ENCODE results near the gene TGM6. TPM values are rescaled to one million over a fixed set of nuclear protein-coding genes. Genes with fewer than 3 reads are reported as not detected.

TGM6 gene
- total RNA-seq, 2 experiments from 2014 or later: not detected

GRCh38 chr20:2346188-2346587, 34.5 kb upstream of the TGM6 start:
- no peaks in the 10 kb centered on the region for H3K36me3 Mint-ChIP-seq (ENCODE audit: low read depth)
- no peak overlapping the region for H3K4me3 Mint-ChIP-seq
- no peaks in the 10 kb centered on the region for H3K4me1 Mint-ChIP-seq
- DNase-seq: no peak
- H3K27ac Mint-ChIP-seq: no peak overlapping the region
- ChIA-PET CTCF (interaction anchor here (1.4 kb wide), 1 partner anchor 139 kb away, joined by 5 read pairs; no protein-coding TSS in a partner anchor), POLR2A (no interaction called here)
- H3K9me3 Mint-ChIP-seq: no peaks in the 10 kb centered on the region
- H3K27me3 Mint-ChIP-seq: peaks cover 18% of the 10 kb centered on the region

- H3K4me3 Mint-ChIP-seq: no peak overlapping the region
- ChIA-PET CTCF (interaction anchor here (0.6 to 1.2 kb wide), 3 partner anchors 101 to 141 kb away, joined by 3 read pairs; no protein-coding TSS in a partner anchor), POLR2A (no interaction called here)
- no peaks in the 10 kb centered on the region for H3K9me3 Mint-ChIP-seq
- DNase-seq: no peak
- no peaks in the 10 kb centered on the region for H3K36me3 Mint-ChIP-seq (ENCODE audit: low read depth)
- H3K27ac Mint-ChIP-seq: no peak overlapping the region
- peaks cover 5% of the 10 kb centered on the region for H3K4me1 Mint-ChIP-seq
- H3K27me3 Mint-ChIP-seq: peaks cover 20% of the 10 kb centered on the region
These were observed 32.4 kb upstream of the TGM6 start for GRCh38 chr20:2348336-2348735.

GRCh38 chr20:2349801-2350200, 30.9 kb upstream of the TGM6 start:
- Mint-ChIP-seq H3K9me3 (no peaks in the 10 kb centered on the region), H3K27me3 (peaks cover 32% of the 10 kb centered on the region), H3K27ac (no peak overlapping the region)

GRCh38 chr20:2350606-2351005, 30.1 kb upstream of the TGM6 start:
- Mint-ChIP-seq H3K9me3 (no peaks in the 10 kb centered on the region), H3K27me3 (peaks cover 37% of the 10 kb centered on the region), H3K4me1 (peaks cover 5% of the 10 kb centered on the region), H3K27ac (no peak overlapping the region), H3K36me3 (ENCODE audit: low read depth) (no peaks in the 10 kb centered on the region), H3K4me3 (no peak overlapping the region)
- CTCF ChIA-PET: interaction anchor here (0.8 to 1.5 kb wide), 3 partner anchors 15 to 91 kb away, joined by 3 to 5 read pairs (median 3); no protein-coding TSS in a partner anchor
- DNase-seq: no peak
- POLR2A ChIA-PET: no interaction called here

More at GRCh38 chr20:2349801-2350200, 30.9 kb upstream of the TGM6 start:
- DNase-seq: no peak
- H3K4me1 Mint-ChIP-seq: peaks cover 5% of the 10 kb centered on the region
- ChIA-PET CTCF (interaction anchor here (0.7 to 1.5 kb wide), 2 partner anchors 37 to 373 kb away, joined by 3 to 5 read pairs; no protein-coding TSS in a partner anchor), POLR2A (interaction anchor here (0.5 kb wide), 1 partner anchor 30 kb away, joined by 3 read pairs; no protein-coding TSS in a partner anchor)
- no peaks in the 10 kb centered on the region for H3K36me3 Mint-ChIP-seq (ENCODE audit: low read depth)
- H3K4me3 Mint-ChIP-seq: no peak overlapping the region

GRCh38 chr20:2353231-2353630, 27.5 kb upstream of the TGM6 start:
- CTCF ChIA-PET: no interaction called here
- no peaks in the 10 kb centered on the region for H3K36me3 Mint-ChIP-seq (ENCODE audit: low read depth)
- H3K27me3 Mint-ChIP-seq: peaks cover 36% of the 10 kb centered on the region
- H3K27ac Mint-ChIP-seq: no peak overlapping the region
- H3K9me3 Mint-ChIP-seq: no peaks in the 10 kb centered on the region
- H3K4me1 Mint-ChIP-seq: peaks cover 5% of the 10 kb centered on the region
- POLR2A ChIA-PET: no interaction called here
- no peak for DNase-seq
- H3K4me3 Mint-ChIP-seq: no peak overlapping the region

- Mint-ChIP-seq H3K27ac (no peak overlapping the region), H3K27me3 (peaks cover 51% of the 10 kb centered on the region), H3K4me3 (no peak overlapping the region), H3K9me3 (peaks cover 4% of the 10 kb centered on the region), H3K36me3 (ENCODE audit: low read depth) (no peaks in the 10 kb centered on the region), H3K4me1 (peaks cover 3% of the 10 kb centered on the region)
- CTCF ChIA-PET: no interaction called here
- no peak for DNase-seq
- POLR2A ChIA-PET: interaction anchor here (1.1 kb wide), 1 partner anchor 114 kb away, joined by 3 read pairs; the partner anchor contains the start of gene SNRPB
These were observed 23.6 kb upstream of the TGM6 start for GRCh38 chr20:2357114-2357513.

- CTCF ChIA-PET: no interaction called here
- Mint-ChIP-seq H3K36me3 (ENCODE audit: low read depth) (no peaks in the 10 kb centered on the region), H3K4me3 (no peak overlapping the region), H3K9me3 (peaks cover 4% of the 10 kb centered on the region), H3K27me3 (peaks cover 51% of the 10 kb centered on the region), H3K4me1 (no peaks in the 10 kb centered on the region), H3K27ac (no peak overlapping the region)
- POLR2A ChIA-PET: no interaction called here
- DNase-seq: no peak
These were observed 22.7 kb upstream of the TGM6 start for GRCh38 chr20:2358006-2358405.

GRCh38 chr20:2361035-2361593, 19.6 kb upstream of the TGM6 start:
- Mint-ChIP-seq H3K4me1 (no peaks in the 10 kb centered on the region), H3K27me3 (peaks cover 33% of the 10 kb centered on the region), H3K36me3 (ENCODE audit: low read depth) (no peaks in the 10 kb centered on the region), H3K27ac (no peak overlapping the region), H3K4me3 (no peak overlapping the region), H3K9me3 (peaks cover 4% of the 10 kb centered on the region)
- CTCF ChIA-PET: interaction anchor here (1.2 to 1.3 kb wide), 2 partner anchors 26 to 91 kb away, joined by 3 to 5 read pairs; no protein-coding TSS in a partner anchor
- DNase-seq: no peak
- POLR2A ChIA-PET: no interaction called here

GRCh38 chr20:2363187-2363586, 17.5 kb upstream of the TGM6 start:
- ChIA-PET POLR2A (no interaction called here), CTCF (no interaction called here)
- Mint-ChIP-seq H3K27me3 (peaks cover 33% of the 10 kb centered on the region), H3K4me1 (no peaks in the 10 kb centered on the region), H3K4me3 (no peak overlapping the region), H3K27ac (no peak overlapping the region), H3K9me3 (peaks cover 4% of the 10 kb centered on the region), H3K36me3 (ENCODE audit: low read depth) (no peaks in the 10 kb centered on the region)
- DNase-seq: no peak

GRCh38 chr20:2363587-2363986, 17.1 kb upstream of the TGM6 start:
- H3K9me3 Mint-ChIP-seq: peaks cover 4% of the 10 kb centered on the region
- peaks cover 35% of the 10 kb centered on the region for H3K27me3 Mint-ChIP-seq
- H3K27ac Mint-ChIP-seq: no peak overlapping the region
- no peak for DNase-seq
- ChIA-PET POLR2A (no interaction called here), CTCF (no interaction called here)
- no peak overlapping the region for H3K4me3 Mint-ChIP-seq
- no peaks in the 10 kb centered on the region for H3K36me3 Mint-ChIP-seq (ENCODE audit: low read depth)
- no peaks in the 10 kb centered on the region for H3K4me1 Mint-ChIP-seq

GRCh38 chr20:2364044-2364443, 16.7 kb upstream of the TGM6 start:
- no peak overlapping the region for H3K27ac Mint-ChIP-seq
- POLR2A ChIA-PET: no interaction called here
- no peaks in the 10 kb centered on the region for H3K4me1 Mint-ChIP-seq
- H3K36me3 Mint-ChIP-seq (ENCODE audit: low read depth): no peaks in the 10 kb centered on the region
- no peak for DNase-seq
- H3K4me3 Mint-ChIP-seq: no peak overlapping the region
- H3K27me3 Mint-ChIP-seq: peaks cover 32% of the 10 kb centered on the region
- CTCF ChIA-PET: no interaction called here
- peaks cover 4% of the 10 kb centered on the region for H3K9me3 Mint-ChIP-seq

- Mint-ChIP-seq H3K4me1 (no peaks in the 10 kb centered on the region), H3K27me3 (peaks cover 28% of the 10 kb centered on the region), H3K9me3 (peaks cover 4% of the 10 kb centered on the region), H3K36me3 (ENCODE audit: low read depth) (no peaks in the 10 kb centered on the region), H3K27ac (no peak overlapping the region), H3K4me3 (no peak overlapping the region)
- CTCF ChIA-PET: interaction anchor here (0.9 kb wide), 1 partner anchor 22 kb away, joined by 3 read pairs; no protein-coding TSS in a partner anchor
- POLR2A ChIA-PET: no interaction called here
- DNase-seq: no peak
These were observed 15.6 kb upstream of the TGM6 start for GRCh38 chr20:2365091-2365490.

GRCh38 chr20:2365666-2366065, 15.0 kb upstream of the TGM6 start:
- POLR2A ChIA-PET: no interaction called here
- H3K27me3 Mint-ChIP-seq: peaks cover 27% of the 10 kb centered on the region
- CTCF ChIA-PET: interaction anchor here (0.9 kb wide), 1 partner anchor 21 kb away, joined by 3 read pairs; no protein-coding TSS in a partner anchor

GRCh38 chr20:2368621-2369020, 12.1 kb upstream of the TGM6 start:
- no peaks in the 10 kb centered on the region for H3K36me3 Mint-ChIP-seq (ENCODE audit: low read depth)
- ChIA-PET POLR2A (no interaction called here), CTCF (interaction anchor here (3.6 kb wide), 1 partner anchor 19 kb away, joined by 16 read pairs; no protein-coding TSS in a partner anchor)
- H3K9me3 Mint-ChIP-seq: no peaks in the 10 kb centered on the region
- H3K27ac Mint-ChIP-seq: no peak overlapping the region
- H3K4me1 Mint-ChIP-seq: no peaks in the 10 kb centered on the region
- DNase-seq: no peak
- no peak overlapping the region for H3K4me3 Mint-ChIP-seq
- H3K27me3 Mint-ChIP-seq: peaks cover 26% of the 10 kb centered on the region

More at GRCh38 chr20:2365666-2366065, 15.0 kb upstream of the TGM6 start:
- H3K4me3 Mint-ChIP-seq: no peak overlapping the region
- H3K4me1 Mint-ChIP-seq: no peaks in the 10 kb centered on the region
- peaks cover 4% of the 10 kb centered on the region for H3K9me3 Mint-ChIP-seq
- H3K36me3 Mint-ChIP-seq (ENCODE audit: low read depth): no peaks in the 10 kb centered on the region
- DNase-seq: no peak
- H3K27ac Mint-ChIP-seq: no peak overlapping the region

All from activated CD4-positive, alpha-beta memory T cell treated with anti-CD3 and anti-CD28 coated beads, Interleukin-2, amount 10 ng/mL, durations not matched to agents 7 days and 5 days (primary cell).